T-helper 1 cell treated with Interleukin-12 subunit alpha and Interleukin-12 subunit beta and Interleukin-4 antibody, amounts not matched to agents 30 ng/mL and 1 ng/mL, for 36 hours (primary cell): ENCODE data around the gene HTR3C. TPM values are rescaled to one million over a fixed set of nuclear protein-coding genes. Genes with fewer than 3 reads are reported as not detected.
"Not testable (repeated sequence)": the region's sequence is repeated elsewhere in the genome, so short reads cannot be mapped to it uniquely, and the experiment has no call there.

Experiments
- intact Hi-C: fragments of 100-400 bp; cut with micrococcal nuclease; formaldehyde crosslinking; loops from one replicate; pipeline ENCODE4 v1.15.1; 2024
- total RNA-seq: library from RNA; stranded (reverse); gene quantifications from 2 replicates; pipeline ENCODE4 v1.2.3, GENCODE V29; 2022

HTR3C gene
- total RNA-seq, 1 donor from 2014 or later: not detected

DNA sequence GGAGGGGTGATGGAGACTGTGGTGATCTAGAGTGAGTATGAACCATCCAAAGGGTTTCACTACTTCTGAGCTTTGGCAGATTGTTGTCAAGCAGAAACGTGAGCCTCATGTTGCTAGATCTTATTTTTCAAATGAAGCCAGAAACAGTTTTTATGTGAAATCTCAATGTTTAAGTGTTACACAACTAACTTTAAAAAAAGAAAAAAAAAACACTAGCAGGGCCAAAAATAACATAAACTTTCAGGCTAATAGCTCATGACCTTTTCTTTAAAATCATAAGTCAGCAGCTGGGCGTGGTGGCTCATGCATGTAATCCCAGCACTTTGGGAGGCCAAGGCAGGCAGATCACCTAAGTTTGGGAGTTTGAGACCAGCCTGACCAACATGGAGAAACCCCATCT, 23.4 kb upstream of the HTR3C start:
- intact Hi-C loops: no loop called here

DNA sequence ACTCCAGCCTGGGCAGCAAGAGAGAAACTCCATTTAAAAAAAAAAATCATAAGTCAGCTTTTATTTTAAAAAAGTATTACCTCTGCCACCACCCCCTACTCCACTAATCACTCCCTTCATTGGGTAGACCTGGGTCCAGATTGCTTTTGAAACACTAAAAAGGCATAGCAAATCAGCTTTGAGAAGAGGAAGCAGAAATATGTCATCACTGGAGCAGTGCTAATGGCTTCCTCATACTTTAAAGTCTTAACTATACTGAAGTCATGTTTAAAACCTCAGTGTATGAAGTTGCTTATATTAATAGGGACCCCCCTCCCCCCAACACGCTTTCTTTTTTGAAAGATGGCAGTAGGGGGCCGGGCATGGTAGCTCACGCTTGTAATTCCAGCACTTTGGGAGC, 22.3 kb upstream of the HTR3C start:
- intact Hi-C loops: no loop called here

DNA sequence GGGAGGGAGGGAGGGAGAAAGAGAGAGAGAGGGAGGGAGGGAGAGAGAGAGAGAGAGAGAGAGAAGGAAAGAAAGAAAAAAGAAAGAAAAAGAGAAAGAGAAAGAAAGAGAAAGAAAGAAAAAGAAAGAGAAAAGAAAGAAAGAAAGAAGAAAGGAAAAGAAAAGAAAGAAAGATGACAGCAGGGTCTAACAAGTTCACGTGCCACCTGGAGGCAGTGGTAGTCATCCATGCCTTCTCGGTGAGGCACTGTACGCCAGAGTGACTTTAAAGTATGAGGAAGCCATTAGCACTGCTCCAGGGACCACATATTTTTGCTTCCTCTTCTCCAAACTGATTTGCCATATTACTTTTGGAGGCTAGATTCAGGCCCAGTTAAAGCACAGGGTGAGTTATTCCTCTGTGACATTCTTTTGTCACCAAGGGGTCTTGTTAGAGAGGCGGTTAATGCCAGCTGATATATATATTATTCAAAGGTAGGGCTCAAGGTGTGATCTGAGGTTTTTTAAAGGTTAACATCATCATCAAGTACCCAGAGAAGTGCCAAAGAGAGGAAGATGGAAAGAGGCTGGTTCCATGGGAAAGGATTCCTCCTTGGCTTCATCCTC, 21.6 kb upstream of the HTR3C start, which contains the start of gene HTR3D:
HTR3D (plus strand) TSS at position 556 of the 606 bp plus-strand sequence; CDS start at position 556, 0 bp downstream.
- intact Hi-C loops: no loop called here

DNA sequence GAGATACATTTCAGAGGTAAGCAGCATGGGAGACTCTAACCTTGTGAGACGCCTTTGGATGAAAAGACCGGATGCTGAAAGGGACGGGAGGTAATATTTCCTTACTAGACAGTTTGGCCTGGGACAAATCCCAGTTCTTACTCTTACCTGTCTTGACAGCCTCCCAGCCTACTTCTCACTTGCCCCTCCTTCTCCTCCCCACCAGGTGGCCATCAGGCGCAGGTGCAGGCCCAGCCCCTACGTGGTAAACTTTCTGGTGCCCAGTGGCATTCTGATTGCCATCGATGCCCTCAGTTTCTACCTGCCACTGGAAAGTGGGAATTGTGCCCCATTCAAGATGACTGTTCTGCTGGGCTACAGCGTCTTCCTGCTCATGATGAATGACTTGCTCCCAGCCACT, 15.0 kb upstream of the HTR3C start:
- intact Hi-C loops: no loop called here

DNA sequence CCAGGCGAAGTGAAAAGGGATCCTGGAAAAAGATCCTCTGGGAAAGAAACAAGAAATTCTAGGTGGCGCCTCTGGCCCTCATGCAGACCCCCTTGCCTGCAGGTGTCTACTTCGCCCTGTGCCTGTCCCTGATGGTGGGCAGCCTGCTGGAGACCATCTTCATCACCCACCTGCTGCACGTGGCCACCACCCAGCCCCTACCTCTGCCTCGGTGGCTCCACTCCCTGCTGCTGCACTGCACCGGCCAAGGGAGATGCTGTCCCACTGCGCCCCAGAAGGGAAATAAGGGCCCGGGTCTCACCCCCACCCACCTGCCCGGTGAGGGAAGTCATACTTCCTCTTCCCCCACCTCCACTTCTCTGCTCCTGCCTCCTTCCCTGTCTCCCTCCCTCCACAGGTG, 14.5 kb upstream of the HTR3C start:
- intact Hi-C loops: not testable (repeated sequence)

DNA sequence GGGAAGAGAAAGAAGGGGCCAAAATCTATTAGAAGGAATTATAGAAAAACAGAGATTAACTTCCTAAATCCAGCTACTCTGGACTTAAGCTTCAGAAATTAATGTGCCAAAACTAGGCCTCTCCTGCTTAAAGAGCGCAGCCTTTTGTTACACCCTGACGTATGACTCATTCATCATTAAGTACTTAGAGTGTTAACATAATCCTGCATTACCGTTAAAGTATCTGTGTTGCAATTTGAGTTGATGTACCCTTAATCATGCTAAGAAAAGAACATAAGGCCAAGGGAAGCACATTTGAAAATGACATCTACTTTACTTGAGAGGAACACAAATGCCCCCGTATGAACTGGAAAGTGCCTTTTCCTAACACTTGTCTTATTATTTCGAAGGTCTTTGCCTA, 13.4 kb upstream of the HTR3C start:
- intact Hi-C loops: no loop called here

DNA sequence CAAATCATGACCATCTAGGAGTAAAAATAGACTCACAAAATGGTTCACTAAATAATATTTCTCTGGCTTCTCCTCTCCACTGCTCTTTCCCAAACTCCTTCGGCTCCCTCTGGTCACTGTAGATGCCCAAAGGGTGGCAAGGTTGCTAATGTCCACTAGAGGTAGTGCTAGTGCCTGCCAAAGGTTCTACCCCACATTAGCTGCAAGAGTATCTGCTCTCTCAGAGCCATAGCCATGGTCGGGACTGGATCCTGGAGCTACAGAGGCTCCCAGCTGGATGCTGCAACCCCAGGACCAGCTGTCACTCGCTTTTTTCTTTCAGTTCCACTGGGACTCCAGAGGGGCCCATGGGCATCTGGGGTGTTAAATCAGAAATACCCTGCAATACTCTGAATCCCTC, 12.8 kb upstream of the HTR3C start:
- intact Hi-C loops: no loop called here

DNA sequence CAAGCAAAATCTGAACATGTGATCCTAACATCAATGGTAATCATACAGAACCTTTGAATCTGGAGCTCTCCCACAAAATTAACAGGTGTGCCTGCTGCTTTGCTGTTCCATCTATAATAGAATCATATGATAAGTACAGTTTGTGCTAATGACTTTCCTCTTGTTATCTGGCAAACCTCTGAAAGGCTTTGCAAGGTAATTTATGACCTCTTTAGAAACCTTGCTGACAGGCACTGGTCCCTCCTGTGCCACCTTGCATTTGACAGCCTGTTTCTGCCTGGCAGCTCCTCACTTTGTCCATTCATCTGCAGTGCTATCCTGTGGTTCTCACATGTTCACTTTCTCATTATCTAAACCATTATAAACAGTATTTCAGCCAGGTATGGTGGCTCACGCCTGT, 10.2 kb upstream of the HTR3C start:
- intact Hi-C loops: no loop called here

DNA sequence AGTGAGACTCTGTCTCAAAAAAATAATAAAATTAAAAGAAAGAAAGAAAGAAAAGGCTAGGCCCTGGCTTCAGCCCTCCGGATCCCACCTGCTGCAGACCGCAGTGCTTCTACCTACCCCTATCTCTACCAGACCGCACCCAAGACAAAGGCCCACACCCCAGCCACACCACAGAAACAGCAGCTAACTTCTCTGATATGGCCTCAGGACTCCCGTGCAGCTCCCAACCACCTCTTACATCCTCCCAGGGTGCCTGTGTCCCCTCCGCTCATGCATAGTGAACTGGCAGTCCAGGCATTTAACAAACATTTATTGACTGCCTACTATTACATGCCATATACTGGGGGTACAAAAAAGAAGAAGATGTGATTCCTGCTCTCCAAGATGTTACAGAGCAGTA, 6.9 kb upstream of the HTR3C start:
- intact Hi-C loops: no loop called here

DNA sequence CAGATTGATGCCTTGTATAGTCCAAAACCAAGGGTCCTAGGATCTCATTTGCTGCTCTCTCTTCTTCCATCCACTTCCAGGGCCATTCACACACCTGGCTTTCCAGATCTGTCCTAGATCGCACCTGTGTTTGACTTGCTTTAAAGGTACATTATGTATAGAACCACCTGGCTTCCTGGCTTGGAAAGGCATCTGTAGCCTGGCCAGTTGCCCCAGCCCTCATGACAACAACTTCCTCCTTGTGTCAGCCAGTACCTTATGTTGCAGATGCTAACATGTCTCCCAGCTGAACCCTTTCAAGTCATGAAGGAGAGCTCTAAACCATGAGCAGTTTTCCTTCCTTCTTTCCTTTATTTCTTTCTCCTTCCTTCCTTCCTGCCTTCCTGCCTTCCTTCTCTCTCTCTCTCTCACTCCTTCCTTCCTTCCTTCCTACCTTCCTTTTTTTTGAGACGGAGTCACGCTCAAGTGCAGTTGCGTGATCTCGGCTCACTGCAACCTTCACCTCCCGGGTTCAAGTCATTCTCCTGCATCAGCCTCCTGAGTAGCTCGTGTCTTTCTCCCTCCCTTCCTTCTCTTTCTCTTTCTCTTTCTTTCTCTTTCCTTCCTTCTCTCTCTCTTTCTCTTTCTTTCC, 2.5 kb upstream of the HTR3C start:
- intact Hi-C loops: no loop called here

DNA sequence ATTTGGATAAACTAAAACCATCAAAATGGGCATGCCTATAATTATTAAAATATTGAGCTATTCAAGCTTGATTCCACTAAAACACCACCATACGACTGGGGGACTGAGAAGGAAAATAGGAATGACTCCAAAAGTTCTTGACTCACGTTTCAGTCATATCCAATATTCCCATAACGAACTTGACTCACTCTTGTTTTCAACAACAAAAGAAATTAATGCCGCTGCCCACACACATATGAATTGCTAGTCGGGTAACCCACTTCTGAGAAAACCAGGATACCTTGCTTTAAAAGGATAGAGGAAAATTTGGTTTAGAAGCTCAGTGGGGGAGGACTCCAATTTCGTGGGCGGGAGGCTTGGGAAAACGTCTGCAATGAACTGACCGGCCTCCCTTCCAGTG, 5.2 kb downstream of the HTR3C start:
- intact Hi-C loops: no loop called here

DNA sequence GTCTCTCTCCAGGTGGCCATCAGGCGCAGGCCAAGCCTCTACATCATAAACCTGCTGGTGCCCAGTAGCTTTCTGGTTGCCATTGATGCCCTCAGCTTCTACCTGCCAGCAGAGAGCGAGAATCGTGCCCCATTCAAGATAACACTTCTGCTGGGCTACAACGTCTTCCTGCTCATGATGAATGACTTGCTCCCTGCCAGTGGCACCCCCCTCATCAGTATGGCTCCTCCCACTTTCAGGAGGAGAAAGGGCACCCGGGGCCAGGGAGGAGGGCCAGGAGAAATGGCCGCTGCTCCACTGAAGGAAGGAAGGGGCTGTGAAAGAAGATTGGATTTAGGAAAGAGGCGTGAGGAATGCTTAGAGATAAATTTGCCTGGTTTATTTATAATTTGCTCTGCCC, 6.6 kb downstream of the HTR3C start:
- intact Hi-C loops: no loop called here

DNA sequence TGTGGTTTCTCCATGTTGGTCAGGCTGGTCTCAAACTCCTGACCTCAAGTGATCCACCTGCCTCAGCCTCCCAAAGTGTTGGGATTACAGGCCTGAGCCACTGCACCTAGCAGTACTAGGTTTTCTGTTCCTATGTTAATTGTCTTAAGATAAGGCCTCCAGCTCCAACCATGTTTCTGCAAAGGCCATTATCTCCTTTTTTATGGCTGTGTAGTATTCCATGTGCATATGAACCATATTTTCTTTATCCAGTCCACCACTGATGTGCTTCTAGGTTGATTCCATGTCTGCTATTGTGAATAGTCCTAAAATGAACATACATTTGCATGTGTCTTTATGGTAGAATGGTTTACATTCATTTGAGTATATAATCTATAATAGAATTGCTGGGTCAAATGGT, 9.8 kb downstream of the HTR3C start:
- intact Hi-C loops: no loop called here

DNA sequence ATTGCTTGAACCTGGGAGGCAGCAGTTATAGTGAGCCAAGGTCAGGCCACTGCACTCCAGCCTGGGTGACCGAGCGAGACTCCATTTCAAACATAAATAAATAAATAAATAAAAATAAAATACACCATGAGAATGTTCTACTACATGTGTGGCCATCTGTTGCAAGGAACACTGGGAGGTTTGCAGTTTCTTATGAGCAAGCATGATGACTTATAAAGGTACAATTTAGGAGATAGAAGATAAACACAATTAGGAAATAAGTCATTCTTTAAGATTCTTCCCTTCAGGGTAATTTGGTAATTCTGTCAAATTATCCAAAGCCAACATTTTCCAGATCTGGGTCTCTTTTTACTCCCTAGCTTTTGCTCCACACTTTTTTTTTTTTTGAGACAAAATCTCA, 13.4 kb downstream of the HTR3C start:
- intact Hi-C loops: no loop called here

DNA sequence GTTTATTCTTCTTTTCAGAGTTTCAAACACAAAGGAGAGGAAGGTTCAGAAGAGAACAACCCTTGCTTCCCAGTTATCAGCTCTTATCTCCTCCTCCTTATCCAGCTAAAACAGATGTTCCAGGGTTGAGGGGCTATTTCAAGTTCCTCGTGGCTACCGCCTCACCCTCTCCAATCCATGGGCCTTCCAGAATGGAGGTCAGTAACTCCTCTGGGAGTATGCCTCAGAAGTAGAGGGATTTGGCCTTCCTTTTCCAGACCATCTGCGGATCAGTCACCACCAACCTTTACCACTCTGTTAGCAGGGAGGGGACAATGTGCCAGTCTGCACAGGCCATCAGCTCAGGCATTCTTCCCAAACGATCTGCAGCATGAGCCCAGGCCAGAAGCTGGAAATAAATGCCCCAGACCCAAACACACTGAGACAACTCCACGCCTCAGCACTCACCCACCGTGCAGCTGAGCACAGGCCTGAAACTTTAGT, 14.8 kb downstream of the HTR3C start:
- intact Hi-C loops: no loop called here

DNA sequence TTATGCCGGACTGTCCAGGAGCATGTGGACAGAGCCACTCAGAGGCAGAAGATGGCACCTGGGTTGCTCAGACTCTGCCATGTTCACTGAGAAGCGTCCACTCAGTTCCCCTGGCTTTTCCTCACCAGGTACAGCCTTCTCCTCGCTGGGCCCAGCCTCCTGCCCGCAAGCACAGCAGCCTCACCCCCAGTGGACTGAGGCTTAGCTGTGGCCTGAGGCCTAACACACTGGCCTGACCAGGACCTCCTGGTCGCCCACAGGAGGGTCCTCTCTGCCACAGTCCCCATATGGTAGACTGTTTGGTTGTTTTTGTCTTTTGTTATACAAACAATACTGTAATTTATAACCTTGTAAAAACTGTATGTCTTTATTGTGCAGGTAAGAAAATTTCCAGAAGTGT, 15.5 kb downstream of the HTR3C start:
- intact Hi-C loops: no loop called here

DNA sequence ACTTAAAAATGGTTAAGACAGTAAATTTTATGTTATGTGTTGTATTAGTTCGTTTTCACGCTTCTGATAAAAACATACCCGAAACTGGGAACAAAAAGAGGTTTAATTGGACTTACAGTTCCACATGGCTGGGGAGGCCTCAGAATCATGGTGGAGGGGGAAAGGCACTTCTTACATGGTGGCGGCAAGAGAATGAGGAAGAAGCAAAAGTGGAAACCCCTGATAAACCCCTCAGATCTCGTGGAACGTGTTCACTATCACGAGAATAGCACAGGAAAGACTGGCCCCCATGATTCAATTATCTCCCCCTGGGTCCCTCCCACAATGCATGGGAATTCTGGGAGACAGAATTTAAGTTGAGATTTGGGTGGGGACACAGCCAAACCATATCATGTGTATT, 18.3 kb downstream of the HTR3C start:
- intact Hi-C loops: not testable (repeated sequence)

DNA sequence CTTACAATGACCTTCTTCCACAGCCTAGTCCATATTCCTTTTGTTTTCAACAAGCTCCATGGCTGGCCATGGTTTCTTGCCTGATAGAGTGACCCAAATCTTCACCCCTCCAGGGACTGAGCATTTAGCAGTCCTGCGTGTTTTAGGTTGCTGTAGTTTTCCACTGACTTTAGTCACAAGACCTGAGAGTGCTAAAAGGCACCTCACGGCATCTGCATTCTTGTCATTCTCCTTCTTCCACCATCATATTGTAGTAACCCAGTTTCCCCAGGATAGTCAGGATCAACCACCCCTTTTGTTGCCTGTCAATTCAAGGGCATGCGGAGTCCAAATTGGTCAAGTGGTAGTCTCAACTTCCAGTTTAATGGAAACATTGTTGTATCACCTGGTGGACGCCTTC, 20.8 kb downstream of the HTR3C start:
- intact Hi-C loops: no loop called here

DNA sequence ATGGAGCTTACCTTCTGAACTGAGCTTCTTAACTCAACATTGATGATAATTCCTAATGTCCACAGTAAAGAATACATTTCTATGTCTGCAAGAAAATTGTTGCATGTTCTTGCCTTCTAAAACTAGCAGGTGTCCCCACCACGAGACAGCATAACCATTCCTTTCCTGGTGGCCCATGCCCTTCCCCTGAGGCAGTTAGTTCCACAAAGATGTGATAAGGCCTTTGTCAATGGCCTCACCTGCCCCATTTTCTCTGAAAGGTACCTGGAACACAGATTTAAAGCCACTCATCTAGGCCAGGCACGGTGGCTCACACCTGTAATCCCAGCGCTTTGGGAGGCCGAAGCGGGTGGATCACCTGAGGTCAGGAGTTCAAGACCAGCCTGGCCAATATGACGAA, 23.1 kb downstream of the HTR3C start:
- intact Hi-C loops: no loop called here

DNA sequence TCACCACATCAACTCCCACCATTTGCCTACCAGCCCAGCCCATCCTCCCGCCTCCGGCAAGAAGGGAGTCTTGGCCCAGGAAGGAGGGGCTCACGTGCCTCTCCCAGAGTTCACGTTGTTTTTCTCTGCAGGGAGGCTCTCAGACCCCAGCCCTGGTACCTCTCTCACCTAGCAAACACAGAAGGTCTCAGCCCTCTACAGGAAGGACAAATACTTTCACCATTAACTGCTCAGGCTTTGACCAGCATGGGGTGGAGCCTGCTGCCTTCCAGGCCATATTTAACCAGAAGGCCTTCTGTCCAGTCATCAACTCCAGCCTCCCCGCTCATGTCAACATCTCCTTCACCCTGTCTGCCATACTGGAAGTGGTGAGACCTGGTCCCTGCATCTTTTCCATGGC, 25.0 kb downstream of the HTR3C start:
- intact Hi-C loops: no loop called here

DNA sequence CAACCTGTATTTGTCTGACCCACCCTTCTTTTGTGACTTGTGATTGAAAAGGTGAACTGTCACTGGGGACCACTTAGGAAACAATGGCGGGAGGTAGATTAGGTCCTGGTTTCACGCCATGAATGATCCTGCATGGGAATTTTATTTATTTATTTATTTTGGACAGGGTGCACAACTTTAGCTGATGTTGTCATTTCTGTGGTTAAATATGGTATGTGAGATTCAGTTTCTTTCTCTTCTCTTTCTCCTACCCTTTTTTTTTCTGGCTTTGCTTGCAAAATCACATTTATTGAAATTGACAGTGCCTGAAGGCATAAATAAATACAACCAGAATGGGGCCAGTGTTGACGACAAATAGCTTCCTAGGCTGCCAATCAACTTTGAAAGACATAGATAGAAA, 26.0 kb downstream of the HTR3C start:
- intact Hi-C loops: no loop called here

DNA sequence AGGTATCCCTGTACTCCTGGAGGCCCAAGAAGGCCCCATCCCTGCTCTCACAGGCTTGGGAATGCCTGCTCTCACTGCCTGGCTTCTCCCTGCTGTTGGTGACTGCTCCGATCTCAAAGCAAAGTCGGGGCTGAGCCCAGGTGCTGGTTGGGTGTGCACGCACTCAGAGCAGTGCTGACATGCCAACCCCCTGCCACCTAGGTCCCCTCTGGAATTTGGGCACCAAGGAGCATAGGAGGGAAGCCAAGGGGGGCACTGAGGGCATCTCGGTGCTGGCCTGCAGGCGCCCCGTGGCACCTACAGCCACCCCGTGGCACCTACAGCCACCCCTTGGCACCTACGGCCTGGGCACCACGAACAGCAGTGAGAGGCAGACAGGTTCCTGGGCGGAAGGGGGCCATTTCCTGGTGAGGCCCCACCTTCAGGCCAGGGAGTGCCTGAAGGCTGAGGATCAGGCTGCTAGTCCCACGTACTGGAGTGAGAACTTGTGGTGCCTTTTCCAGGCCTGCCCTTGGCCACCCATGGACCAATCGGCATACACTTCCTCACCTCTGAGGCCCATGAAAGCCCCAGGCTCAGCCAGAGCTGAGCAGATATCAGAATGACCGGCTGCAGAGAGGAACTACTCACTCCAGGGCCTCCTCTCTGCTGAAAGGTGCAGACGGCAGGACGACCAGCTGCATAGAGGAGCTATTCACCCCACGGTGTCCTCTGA, 28.4 kb downstream of the HTR3C start:
- intact Hi-C loops: no loop called here

DNA sequence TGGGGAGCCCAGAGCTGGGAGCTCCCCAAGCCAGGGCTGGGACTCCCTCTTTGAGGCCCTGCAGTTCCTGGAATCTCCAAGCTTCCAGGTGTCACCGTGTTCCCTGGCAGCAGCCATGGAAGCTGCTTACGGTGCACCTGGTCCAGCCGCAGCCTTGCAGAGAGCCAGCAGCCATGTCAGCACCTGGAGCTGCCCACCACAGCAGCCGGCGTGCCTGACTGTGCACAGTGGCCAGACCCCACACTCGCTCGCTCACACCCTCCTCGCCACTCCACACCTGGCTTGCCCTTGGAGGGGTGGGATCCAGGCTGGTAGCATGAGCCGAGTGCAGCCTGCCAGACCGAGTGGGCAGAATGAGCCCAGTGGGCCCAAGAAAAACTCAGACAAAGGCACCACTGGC, 29.2 kb downstream of the HTR3C start:
- intact Hi-C loops: no loop called here
